ENCODE measurements around the gene CA7.
"Not testable (repeated sequence)": the region's sequence is repeated elsewhere in the genome, so short reads cannot be mapped to it uniquely, and the experiment has no call there.

CA7 gene

GRCh38 chr16:66847533-66848067, 3.4 kb downstream of the CA7 start:
- no peak for DNase-seq

GRCh38 chr16:66848172-66848571, 4.0 kb downstream of the CA7 start:
- DNase-seq = no peak

- no peak for DNase-seq
These were observed 4.8 kb downstream of the CA7 start for GRCh38 chr16:66849021-66849420.

GRCh38 chr16:66849549-66849948, 5.3 kb downstream of the CA7 start:
- no peak for DNase-seq

GRCh38 chr16:66850115-66850815, 6.1 kb downstream of the CA7 start:
- DNase-seq = no peak

GRCh38 chr16:66851166-66851964, 7.2 kb downstream of the CA7 start:
- DNase-seq = no peak

- DNase-seq = no peak
These were observed 9.3 kb downstream of the CA7 start for GRCh38 chr16:66853261-66854139.

- DNase-seq = no peak
These were observed 12.0 kb downstream of the CA7 start for GRCh38 chr16:66856184-66856730.

- no peak for DNase-seq
These were observed 12.6 kb downstream of the CA7 start for GRCh38 chr16:66856801-66857200.

GRCh38 chr16:66857437-66857836, 13.2 kb downstream of the CA7 start:
- DNase-seq = no peak

- DNase-seq = no peak
These were observed 14.7 kb downstream of the CA7 start for GRCh38 chr16:66858740-66859396.

GRCh38 chr16:66859397-66860068, 15.3 kb downstream of the CA7 start:
- DNase-seq = no peak

- no peak for DNase-seq
These were observed 17.9 kb downstream of the CA7 start for GRCh38 chr16:66862023-66862520.

- DNase-seq = no peak
These were observed 19.5 kb downstream of the CA7 start for GRCh38 chr16:66863707-66864106.

GRCh38 chr16:66869424-66869823, 25.2 kb downstream of the CA7 start:
- no peak for DNase-seq

- not testable (repeated sequence) for DNase-seq
These were observed 27.1 kb downstream of the CA7 start for GRCh38 chr16:66871363-66871762.

GRCh38 chr16:66871840-66872239, 27.6 kb downstream of the CA7 start:
- DNase-seq = no peak

GRCh38 chr16:66872559-66872942, 28.3 kb downstream of the CA7 start:
- DNase-seq = no peak

- DNase-seq = peak; percentile 94
These were observed 28.9 kb downstream of the CA7 start for GRCh38 chr16:66872943-66873684.

- DNase-seq = no peak
These were observed 29.5 kb downstream of the CA7 start for GRCh38 chr16:66873685-66874055.

Data from stimulated activated CD4-positive, alpha-beta T cell treated with anti-CD3 and anti-CD28 coated beads, Interleukin-2, amount 100 ng/mL, for 48 hours (primary cell).